Measurements from ENCODE around the gene FXYD7.
"Not testable (repeated sequence)": the region's sequence is repeated elsewhere in the genome, so short reads cannot be mapped to it uniquely, and the experiment has no call there.

The FXYD7 gene

DNA sequence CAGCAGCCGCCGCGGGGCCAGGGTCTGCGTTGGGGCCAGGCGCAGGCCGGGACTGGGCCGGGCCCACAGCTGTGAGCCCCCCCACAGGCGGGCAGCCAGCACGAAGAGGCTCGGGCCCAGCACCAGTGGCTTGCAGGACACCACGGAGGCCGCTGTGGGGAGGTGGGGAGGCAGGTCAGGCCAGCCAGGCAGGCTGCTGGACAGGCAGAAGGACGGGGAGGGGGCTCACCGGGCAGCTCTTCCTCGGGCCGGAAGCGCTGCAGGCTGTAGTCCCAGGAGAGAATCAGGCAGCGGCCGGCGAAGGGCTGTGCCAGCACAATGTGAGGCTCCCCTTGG lies 16.5 kb upstream of the FXYD7 start:
- DNase-seq (ENCODE audit: low read depth in 2 of 2), result no peak

DNA sequence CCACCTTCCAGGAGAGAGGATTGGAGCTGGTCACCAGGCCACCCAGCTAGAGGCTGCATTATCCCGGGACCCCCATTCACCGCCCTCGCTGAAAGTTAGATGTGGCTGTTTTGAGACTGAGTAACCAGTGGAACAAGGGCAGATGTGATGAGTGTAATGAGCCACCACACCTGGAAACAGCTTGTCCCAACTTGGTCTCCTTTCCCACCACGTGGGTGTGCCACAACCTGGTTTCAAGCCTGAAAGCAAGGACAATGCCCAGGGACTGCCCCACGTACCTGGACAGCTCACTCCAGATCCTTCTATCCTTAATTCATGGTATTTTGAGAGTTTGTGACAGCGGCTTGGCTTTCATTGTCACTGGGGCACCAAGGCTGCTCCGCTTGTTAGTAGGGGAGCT lies 15.2 kb upstream of the FXYD7 start:
- no peak for DNase-seq (ENCODE audit: low read depth in 2 of 2)

DNA sequence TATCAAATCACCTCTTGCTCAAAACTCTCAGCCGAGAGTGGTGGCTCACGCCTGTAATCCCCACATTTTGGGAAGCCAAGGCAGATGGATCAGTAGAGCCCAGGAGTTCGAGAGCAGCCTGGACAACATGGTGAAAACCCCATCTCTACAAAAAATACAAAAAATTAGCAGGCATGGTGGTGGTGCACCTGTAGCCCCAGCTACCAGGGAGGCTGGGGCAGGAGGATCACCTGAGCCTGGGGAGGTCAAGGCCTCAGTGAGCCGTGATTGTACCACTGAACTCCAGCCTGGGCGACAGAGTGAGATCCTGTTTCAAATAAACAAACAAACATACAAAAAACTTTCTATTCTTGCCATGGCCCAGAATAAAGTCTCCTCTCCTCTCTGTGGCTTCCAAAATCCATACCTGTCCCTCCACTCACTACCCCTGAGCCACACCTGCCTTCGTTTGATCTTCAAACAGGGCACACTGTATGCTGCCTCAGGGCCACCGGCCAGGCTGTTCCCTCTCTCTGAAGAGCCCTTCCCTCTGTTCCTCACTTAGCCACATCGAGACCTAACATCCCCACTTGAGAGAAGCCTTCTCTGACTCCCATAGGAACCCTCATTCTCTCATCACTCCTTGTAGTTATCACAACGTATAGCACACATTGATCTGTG lies 14.5 kb upstream of the FXYD7 start:
- no peak for DNase-seq (ENCODE audit: low read depth in 2 of 2)

DNA sequence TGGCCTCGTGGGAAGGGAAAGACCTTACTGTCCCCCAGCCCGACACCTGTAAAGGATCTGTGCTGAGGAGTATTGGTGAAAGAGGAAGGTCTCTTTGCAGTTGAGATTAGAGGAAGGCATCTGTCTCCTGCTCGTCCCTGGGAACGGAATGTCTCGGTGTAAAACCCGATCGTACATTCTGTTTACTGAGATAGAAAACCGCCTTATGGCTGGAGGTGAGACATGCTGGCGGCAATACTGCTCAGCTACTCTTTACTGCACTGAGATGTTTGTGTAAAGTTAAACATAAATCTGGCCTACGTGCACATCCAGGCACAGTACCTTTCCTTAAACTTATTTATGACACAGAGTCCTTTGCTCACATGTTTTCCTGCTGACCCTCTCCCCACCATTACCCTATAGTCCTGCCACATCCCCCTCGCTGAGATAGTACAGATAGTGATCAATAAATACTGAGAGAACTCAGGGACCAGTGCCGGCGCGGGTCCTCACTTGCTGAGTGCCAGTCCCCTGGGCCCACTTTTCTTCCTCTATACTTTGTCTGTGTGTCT lies 13.3 kb upstream of the FXYD7 start:
- not testable (repeated sequence) for DNase-seq (ENCODE audit: low read depth in 2 of 2)

DNA sequence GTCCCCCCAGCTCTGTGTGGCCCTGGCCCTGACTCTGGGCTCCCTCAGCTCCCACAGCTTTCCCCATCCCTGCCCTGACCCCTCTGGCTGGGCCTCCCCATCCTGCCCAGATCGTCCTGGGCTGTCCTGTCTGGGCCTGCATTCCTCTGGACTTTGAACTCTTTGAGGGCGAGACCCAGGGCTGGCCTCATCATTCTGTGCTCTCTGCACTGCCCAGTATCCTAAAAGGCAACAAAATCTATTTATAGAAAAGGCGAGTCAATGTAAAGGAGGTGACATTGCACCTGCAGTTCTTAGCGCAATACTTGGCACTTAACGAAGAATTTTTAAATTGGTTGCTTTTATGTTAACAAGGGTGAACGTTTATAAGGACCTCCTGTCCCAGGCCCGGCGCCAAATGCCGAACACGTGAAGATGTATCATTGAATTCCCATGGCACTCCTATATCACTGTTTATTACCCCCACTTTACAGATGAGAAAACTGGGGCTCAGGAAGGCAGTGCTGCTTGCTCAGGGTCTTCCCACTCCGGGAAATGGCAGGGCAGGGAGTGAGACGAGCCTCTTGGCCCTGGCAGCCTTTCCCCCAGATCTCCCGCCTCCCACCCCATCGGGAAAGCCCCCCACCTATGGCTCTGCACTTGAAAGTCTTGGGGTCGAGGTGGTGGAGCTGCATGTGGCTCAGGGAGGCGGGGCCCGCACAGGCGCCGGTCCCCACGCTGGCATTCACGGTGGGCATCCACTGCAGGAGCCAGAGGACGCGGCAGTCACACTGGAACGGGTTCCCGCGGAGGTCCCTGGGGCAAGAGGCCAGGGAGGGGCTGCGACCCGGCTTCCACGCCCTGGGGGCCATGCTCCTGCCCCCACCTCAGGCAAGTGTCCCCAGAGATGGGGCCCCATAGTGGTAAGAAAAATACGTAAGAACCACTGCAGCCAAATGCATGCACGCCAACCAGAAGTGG lies 12.0 kb upstream of the FXYD7 start:
- DNase-seq (ENCODE audit: low read depth in 2 of 2), result no peak

DNA sequence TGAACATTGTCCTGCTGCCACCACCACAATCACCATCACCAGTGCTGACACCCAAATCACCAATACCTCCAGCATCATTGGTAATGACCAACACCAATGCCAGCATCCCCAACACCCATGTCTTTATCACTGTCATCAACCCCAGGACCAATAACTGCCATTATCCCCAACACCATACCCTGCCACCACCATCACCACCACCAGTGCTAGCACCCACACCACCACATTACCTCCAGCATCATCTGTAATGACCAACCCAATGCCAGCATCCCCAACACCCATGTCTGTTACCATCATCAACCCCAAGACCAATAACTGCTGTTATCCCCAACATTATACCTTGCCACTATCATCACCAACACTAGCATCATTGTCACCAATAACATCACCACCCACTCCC lies 10.8 kb upstream of the FXYD7 start:
- DNase-seq (ENCODE audit: low read depth in 2 of 2), result no peak

DNA sequence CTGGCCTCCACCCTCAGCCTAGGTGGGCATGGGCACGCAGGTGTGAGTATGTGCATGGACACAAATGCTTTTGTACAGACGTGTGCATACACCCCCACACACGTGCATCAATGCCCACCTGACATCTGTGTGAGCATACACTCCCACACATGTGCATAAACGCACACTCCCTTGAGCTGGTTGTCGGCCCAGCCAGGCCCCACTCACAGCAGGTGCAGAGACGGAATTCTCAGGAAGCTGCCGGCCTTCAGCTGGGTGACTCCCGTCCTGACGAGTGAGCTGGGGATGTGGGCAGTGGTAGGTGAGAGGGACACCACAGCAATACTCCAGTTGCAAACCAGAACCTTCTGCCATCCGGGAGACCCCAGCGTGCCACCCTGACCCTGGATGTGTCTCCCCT lies 9.2 kb upstream of the FXYD7 start:
- DNase-seq (ENCODE audit: low read depth in 2 of 2), result no peak

DNA sequence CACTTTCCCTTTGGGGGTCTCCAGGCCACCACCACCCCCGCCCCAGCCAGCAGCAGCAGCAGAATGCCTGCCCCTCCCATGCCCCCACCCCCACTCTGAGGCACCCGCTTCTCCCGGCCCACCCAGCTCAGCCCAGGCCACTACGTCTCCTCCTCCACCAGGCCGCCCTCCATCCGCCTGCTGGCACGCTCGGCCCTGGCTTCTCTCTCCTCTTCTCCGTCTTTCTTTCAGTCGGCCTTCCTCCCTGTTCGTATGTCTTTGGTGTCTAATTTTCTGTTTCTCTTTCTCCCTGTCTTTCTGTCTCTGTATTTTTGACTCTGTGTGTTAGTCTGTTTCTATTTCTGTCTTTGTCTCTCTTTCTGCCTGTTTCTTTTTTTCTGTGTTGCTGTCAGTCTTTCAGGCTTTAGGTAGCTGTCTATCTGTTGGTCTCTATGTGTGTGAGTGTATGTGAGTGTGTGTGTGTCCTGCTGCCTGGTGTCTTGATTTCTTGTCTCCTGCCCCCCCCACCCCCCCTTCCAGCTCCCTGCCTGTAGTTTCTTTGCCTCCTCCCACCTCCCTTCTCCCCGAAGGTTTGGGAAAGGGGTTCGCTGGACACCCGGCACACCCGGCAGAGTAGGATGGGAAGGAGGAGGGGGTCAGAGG lies 8.3 kb upstream of the FXYD7 start, which contains the start of gene LGI4:
Gene LGI4, minus strand, starts transcription at position 459 of the 642 bp plus-strand sequence. Its CDS starts 379 bp downstream, at position 80.
- DNase-seq (ENCODE audit: low read depth in 2 of 2), result no peak

DNA sequence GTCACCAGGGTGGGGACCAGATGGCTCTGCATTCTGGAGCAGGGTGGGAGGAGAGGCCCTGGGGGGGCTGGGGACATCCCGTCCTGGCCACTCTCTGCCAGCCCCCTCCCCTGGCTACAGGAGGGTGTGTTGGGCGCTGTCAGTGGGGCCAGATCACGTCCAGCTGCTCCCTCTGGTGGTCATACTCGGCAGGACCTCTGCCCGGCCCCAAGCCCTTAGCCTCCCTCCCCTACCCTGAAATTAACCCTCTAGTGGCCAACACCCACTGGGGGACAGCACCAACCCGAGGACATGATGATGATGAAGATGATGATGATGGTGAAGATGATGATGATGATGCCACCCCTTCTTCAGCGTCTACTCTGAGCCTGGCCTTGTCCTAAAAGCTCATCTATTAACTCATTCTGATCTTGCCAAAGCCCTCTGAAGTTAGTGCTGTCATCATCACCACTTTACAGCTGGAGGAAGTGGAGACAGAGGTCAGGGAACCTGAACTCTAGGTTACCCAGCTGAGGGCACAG lies 7.6 kb upstream of the FXYD7 start:
- DNase-seq (ENCODE audit: low read depth in 2 of 2), result peak in 1 of 2 donors; percentile 43

DNA sequence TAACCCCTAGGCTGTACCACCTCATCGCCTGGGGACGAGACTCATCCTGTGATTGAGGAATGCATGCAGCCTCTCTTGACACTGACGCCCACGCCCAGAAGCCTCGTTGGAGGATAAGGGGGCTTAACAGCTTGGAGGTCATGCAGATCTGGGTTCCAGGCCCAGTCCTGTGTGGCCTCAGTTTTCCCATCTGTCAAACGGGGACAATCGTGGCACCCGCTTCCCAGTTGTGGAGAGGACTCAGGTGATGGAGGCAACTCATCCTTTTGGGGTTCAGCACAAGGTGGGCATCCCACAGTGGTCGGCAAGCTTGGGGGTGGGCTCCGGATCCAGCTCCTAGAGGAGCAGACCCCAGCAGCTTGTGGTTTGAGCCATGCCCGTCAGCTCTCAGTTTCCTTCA lies 6.8 kb upstream of the FXYD7 start:
- DNase-seq (ENCODE audit: low read depth in 2 of 2), result no peak

DNA sequence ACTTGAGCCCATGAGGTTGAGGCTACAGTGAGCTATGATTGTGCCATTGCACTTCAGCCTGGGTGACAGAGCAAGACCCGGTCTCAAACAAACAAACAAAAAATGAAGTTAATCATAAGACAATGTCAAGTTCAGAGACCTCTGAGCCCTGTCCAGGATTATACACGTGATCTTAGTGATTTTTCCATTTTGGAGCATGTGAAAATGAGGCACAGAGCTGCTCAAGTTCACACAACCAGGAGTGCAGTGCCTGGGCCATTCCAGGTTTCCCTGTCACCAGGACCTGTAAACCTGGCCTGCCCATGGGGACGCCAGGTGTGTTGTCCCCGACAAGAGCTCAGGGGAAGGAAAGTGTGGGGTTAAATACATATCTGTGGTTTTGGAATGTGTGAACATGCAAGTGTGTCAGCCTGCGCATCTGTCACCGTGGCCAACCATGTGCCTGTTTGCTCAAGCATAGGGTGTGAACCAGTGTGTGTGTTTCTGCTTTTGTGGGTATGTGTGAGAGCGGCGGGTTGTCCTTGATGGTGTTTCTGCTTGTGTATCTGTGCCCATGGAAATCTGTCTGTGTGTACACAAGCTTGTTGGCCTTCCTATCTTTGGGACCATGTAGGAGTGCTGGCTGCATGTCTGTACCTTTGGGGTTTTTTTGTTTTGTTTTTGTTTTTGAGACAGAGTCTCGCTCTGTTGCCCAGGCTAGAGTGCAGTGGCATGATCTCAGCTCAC lies 5.9 kb upstream of the FXYD7 start:
- no peak for DNase-seq (ENCODE audit: low read depth in 2 of 2)

DNA sequence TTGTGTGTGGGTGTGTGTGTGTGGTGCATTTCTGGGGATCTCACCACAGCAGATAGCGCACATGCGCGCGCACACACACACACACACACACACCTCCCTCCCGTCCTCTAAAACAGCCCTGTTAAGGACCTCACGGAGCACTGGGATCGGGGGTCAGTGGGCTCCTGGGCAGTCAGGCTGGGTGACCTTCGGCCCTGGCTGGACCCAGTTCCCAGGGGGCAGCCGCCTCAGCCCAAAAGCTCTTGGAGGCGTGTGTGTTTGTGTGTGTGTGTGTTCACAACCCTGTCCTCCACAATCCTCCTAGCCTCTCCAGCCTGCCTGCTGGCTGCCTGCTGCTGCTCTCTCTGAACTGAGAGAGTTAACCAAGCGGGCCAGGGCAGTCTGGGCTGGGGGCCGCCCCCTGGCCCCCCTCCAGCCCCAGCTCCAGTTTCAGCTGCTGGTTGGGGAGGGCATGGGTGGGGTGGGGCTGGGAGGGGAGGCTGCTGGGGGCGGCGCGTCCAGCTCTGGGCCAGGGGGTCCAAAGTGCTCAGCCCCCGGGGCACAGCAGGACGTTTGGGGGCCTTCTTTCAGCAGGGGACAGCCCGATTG lies 4.7 kb upstream of the FXYD7 start, which contains the start of gene FXYD1:
Gene FXYD1, plus strand, starts transcription at position 520 of the 588 bp plus-strand sequence. CDS start 1,256 bp downstream, outside the sequence.
- no peak for DNase-seq (ENCODE audit: low read depth in 2 of 2)

DNA sequence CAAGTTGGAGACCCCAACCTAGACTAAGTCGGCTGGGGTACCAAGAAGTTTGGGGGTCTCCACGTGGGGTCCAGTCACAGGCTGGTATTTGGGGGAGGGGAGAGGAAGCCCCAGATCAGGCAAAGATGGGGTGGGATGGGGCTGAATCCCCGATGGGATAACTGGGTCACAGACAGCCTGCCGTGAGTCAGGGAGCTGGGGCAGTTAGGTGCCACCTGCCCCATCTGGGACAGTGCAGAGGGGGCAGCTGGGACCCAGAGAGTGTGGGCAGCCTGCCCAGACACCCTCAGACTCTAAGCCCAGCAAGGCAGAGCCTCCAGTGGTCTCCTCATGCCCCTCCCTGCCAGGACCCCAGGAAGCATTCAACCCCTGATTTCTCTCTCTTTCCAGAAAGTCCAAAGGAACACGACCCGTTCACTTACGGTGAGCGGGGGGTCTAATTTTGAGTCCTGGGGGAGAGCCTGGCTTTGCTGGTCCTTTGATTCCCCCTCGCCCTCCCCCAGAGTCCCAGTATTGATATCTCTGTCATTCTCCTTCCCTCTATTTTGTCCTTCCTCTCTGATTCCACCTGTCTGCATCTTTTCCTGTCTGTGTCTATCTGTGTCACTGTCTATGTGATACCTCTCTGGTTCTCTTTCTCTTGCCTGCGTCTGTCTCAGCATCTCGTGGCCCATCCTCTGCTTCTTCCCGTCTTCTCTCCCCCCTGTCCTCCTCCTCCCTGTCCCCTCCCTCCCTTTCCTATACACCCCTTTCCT lies 2.7 kb upstream of the FXYD7 start:
- no peak for DNase-seq (ENCODE audit: low read depth in 2 of 2)

DNA sequence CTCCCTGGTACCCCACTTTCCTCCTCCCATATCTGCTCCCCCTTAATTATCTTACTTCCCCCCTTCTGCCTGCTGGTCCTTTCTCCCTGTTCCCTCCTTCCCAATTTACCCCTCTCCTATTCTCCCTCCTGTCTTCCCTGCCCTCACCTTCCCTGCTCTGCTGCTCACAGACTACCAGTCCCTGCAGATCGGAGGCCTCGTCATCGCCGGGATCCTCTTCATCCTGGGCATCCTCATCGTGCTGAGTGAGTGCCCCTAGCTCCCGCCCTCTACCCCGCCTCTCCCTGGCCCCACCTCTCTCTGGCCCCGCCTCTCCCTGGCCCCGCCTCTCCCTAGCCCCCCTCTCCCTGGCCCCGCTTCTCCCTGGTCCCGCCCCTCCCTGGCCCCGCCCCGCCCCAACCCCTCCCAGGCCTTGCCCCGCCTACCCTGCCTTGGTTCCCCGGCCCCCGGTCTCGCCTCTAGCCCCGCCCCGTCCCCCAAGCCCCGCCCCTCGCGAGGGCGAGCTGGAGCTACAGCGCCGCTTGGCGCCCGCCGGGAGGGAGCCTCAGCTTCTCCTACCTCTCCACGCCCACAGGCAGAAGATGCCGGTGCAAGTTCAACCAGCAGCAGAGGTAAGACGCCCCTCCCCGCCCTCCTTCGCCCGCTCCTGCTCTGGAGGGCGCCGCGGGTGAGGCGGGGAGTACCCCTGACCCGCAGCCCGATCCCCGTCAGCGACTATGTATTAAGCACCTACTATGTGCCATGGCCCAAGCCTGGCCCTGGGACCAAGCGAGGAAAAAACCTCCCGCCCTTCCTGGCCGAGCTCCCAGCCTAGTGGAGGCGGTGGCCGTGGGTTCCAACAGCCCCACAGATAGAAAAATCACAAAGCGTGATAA lies 1.9 kb upstream of the FXYD7 start:
- peak; percentile 84 to 91 for DNase-seq (ENCODE audit: low read depth in 2 of 2)

DNA sequence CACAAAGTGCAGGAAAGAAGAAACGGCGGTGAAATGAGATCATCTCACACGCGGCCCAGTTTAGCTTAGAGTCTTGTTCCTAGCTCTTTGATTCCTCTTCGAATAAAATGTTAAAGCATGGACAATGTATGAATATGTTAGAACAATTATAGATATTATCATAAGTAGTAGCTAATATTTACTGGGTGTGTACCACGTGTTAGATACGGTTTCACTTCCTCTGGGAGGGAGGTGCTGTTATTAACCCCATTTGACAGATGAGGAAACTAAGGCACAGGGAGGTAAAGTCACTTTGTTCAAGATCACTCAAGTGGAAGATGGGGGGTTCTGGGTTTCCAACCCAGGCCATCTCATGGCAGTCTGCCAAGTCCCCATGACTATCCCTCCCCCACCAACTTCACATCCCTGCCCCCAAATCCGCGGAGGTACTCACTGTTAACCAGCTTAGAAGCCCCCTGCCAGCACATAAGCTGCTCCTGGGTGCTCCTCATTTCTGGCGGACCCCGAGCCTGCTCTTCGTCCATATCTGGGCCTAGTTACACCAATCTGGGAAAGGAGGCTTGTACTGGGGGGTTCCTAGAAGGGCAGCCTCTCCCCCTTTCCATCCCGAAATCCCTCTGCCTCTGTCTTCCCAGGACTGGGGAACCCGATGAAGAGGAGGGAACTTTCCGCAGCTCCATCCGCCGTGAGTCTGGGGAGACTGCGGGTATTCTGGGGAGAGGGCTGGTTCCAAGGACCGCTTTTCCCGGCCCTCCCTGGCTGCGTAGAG lies 1.0 kb upstream of the FXYD7 start:
- no peak for DNase-seq (ENCODE audit: low read depth in 2 of 2)

DNA sequence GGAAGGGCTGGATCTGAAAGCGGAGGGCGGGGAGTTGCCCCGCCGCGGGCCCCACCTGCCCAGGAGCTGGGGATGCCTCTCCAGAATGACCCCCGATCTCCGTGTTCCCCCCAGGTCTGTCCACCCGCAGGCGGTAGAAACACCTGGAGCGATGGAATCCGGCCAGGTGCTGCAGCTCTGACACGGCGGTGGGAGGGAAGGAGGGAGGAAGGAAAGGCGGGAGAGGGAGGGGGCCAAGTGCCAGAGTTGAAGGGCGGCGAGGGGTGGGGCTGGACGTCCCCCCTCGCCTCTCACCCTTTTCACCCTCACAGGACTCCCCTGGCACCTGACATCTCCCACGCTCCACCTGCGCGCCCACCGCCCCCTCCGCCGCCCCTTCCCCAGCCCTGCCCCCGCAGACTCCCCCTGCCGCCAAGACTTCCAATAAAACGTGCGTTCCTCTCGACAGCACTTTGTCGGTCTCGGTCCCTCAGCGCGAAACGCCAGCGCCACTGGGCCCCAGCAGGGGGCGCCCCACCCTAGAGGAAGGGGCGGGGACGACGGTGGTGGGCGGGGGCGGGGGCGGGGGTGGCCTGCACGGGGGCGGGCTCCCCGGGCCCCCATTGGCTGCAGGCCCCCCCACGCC lies 337 bp upstream of the FXYD7 start:
- peak; percentile 46 to 64 for DNase-seq (ENCODE audit: low read depth in 2 of 2)

DNA sequence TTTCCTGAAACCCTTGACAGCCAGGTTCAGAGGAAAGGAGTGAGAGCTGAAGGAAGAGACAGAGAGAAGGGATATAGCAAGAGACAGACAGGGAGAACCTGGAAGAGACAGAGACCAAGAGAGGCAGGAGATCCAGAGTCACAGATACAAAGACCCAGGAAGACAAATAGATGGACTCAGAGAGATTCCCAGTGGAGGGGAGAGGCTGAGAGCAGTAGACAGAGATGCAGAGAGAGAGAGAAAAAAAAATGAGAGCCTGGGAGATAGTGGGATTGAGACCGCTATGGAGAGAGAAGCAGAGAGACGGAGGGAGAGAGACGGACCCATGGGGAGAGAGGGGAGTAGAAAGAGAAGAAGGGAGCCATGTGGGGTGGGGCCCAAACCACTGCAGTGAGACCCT lies 763 bp downstream of the FXYD7 start:
- DNase-seq (ENCODE audit: low read depth in 2 of 2), result no peak

DNA sequence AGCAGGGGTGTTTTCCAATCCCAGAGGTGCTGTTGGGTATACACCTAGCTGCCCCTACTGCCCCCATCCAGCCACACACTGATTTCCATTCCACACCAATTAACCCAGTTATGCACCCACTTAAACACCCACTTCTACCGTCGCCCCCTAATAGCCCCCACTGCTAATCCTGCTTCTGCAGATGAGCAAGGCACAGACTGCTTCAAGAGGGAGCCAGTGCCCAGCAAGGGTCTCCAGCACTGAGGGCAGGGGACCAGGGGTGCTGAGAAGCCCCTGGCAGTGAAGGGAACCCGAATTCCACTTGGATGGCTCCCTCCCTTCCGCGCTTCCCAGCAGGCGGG lies 1.2 kb downstream of the FXYD7 start:
- DNase-seq (ENCODE audit: low read depth in 2 of 2), result no peak

Measured in stimulated activated CD8-positive, alpha-beta memory T cell treated with anti-CD3 and anti-CD28 coated beads, Interleukin-7, amount 100 ng/mL, for 1 hour (primary cell).